ENCODE measurements around the gene LPP. TPM values are rescaled to one million over a fixed set of nuclear protein-coding genes. Genes with fewer than 3 reads are reported as not detected.

LPP gene
- total and polyA plus RNA-seq, 10 of the 15 experiments (the other 5 are each of a cell fraction or from before 2014, with no cell fraction given): under 0.01 to 0.62 (median 0.03) TPM

- H4K20me1 ChIP-seq (ENCODE audit: control insufficient read depth, insufficient read depth): no peaks in the 10 kb centered on the region
These were observed 734.5 kb downstream of the LPP start for GRCh38 chr3:188888321-188889053.

More at GRCh38 chr3:188888321-188889053, 734.5 kb downstream of the LPP start:
- ATAC-seq: no peak
- intact Hi-C loops (cut with micrococcal nuclease; ENCODE audit: unreplicated experiment) (no loop called here), in situ Hi-C loops (cut with MboI) (no loop called here)
- Histone ChIP-seq H3K27me3 (replicated peaks in 1 of 2; ENCODE audit: control insufficient read depth in 2 of 2, insufficient read depth in 2 of 2, low read length in 1 of 2) (no peaks in the 10 kb centered on the region; a peak in 1 of 4 replicates), H3K4me3 (no peak overlapping the region), H3K79me2 (ENCODE audit: control insufficient read depth, insufficient read depth, low read length) (no peaks in the 10 kb centered on the region), H3K27ac (ENCODE audit: control insufficient read depth, insufficient read depth) (no peak overlapping the region), H3K9ac (ENCODE audit: control insufficient read depth, insufficient read depth, low read length) (no peak overlapping the region), H3K36me3 (ENCODE audit: control insufficient read depth in 2 of 2, insufficient read depth in 2 of 2, low read length in 1 of 2) (no peaks in the 10 kb centered on the region), H2AFZ (ENCODE audit: control insufficient read depth, low read depth, low read length) (no peak overlapping the region), H3K4me1 (ENCODE audit: control insufficient read depth, insufficient read depth, low read length) (no peaks in the 10 kb centered on the region), H3K9me3 (replicated peaks; ENCODE audit: control insufficient read depth, insufficient read depth, low read length) (no peaks in the 10 kb centered on the region), H3K4me2 (ENCODE audit: control insufficient read depth, insufficient read depth) (no peak overlapping the region)
- CTCF ChIA-PET: interaction anchor here (0.6 kb wide), 1 partner anchor 11 kb away, joined by 3 read pairs; no protein-coding TSS in a partner anchor
- SMC1A ChIA-PET (ENCODE audit: uncharacterized antibody, unreplicated experiment): no interaction called here
- DNase-seq (ENCODE audit: low read depth, low spot score): no peak
- WGBS (ENCODE audit: insufficient coverage, insufficient replicate concordance, low lambda C conversion rate, missing lambda C conversion rate): 46% methylated on average over 14 of the region's 14 CpGs
- no TSS peak for BruUV-seq (replicated peaks)
- POLR2A ChIA-PET: no interaction called here
- FAIRE-seq: no peak
- TF ChIP-seq, protein P1, sequence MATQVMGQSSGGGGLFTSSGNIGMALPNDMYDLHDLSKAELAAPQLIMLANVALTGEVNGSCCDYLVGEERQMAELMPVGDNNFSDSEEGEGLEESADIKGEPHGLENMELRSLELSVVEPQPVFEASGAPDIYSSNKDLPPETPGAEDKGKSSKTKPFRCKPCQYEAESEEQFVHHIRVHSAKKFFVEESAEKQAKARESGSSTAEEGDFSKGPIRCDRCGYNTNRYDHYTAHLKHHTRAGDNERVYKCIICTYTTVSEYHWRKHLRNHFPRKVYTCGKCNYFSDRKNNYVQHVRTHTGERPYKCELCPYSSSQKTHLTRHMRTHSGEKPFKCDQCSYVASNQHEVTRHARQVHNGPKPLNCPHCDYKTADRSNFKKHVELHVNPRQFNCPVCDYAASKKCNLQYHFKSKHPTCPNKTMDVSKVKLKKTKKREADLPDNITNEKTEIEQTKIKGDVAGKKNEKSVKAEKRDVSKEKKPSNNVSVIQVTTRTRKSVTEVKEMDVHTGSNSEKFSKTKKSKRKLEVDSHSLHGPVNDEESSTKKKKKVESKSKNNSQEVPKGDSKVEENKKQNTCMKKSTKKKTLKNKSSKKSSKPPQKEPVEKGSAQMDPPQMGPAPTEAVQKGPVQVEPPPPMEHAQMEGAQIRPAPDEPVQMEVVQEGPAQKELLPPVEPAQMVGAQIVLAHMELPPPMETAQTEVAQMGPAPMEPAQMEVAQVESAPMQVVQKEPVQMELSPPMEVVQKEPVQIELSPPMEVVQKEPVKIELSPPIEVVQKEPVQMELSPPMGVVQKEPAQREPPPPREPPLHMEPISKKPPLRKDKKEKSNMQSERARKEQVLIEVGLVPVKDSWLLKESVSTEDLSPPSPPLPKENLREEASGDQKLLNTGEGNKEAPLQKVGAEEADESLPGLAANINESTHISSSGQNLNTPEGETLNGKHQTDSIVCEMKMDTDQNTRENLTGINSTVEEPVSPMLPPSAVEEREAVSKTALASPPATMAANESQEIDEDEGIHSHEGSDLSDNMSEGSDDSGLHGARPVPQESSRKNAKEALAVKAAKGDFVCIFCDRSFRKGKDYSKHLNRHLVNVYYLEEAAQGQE (IDR thresholded peaks at IDR 0.05; ENCODE audit: low read depth, low read length): no peak
- no peak for TF ChIP-seq E4F1 (IDR thresholded peaks at IDR 0.05; ENCODE audit: borderline replicate concordance, partially characterized antibody)
- TF ChIP-seq JUND (IDR thresholded peaks at IDR 0.05; ENCODE audit: low read depth, low read length): no peak
- TF ChIP-seq PAX8 (IDR thresholded peaks at IDR 0.05): no peak
- TF ChIP-seq MEF2B (IDR thresholded peaks at IDR 0.05; ENCODE audit: partially characterized antibody, poor library complexity, severe bottlenecking): no peak
- no peak for TF ChIP-seq ZNF217 (IDR thresholded peaks at IDR 0.05)
- no peak for TF ChIP-seq FOXK2 (IDR thresholded peaks at IDR 0.05)
- no peak for TF ChIP-seq GABPA (IDR thresholded peaks at IDR 0.05; ENCODE audit: low read depth)
- TF ChIP-seq BHLHE40 (IDR thresholded peaks at IDR 0.05; ENCODE audit: borderline replicate concordance in 1 of 2, low read depth in 2 of 2, low read length in 1 of 2): no peak
- no peak for TF ChIP-seq ZBTB11 (CRISPR knock-in tag; IDR thresholded peaks at IDR 0.05)
- TF ChIP-seq EZH2 (IDR thresholded peaks at IDR 0.05; ENCODE audit: borderline replicate concordance, control insufficient read depth, low read depth, low read length): no peak
- TF ChIP-seq CHD2 (IDR thresholded peaks at IDR 0.05; ENCODE audit: borderline replicate concordance, low read depth, low read length): no peak
- RAD21 ChIA-PET (ENCODE audit: unreplicated experiment): no interaction called here

All from GM12878 (cell line).